GM12872 (cell line): Measurements from ENCODE around the gene SGIP1.

Experiments used
- CTCF ChIP-seq: IDR thresholded peaks from 3 replicates; pipeline ENCODE4 v1.5.1; 2011; ENCODE audit warnings: low read depth, mild to moderate bottlenecking, low read length, moderate library complexity; ENCODE audit not compliant: insufficient read depth

Gene SGIP1

GRCh38 chr1:66570196-66570595 lies 36.2 kb downstream of the SGIP1 start:
- TF ChIP-seq CTCF = no peak

GRCh38 chr1:66571789-66572188 lies 37.8 kb downstream of the SGIP1 start:
- TF ChIP-seq CTCF = no peak

- no peak for TF ChIP-seq CTCF
These were observed 41.8 kb downstream of the SGIP1 start for GRCh38 chr1:66575739-66576138.

- TF ChIP-seq CTCF = no peak
These were observed 42.7 kb downstream of the SGIP1 start for GRCh38 chr1:66576645-66577044.

- TF ChIP-seq CTCF = no peak
These were observed 44.9 kb downstream of the SGIP1 start for GRCh38 chr1:66578841-66579240.

GRCh38 chr1:66580081-66580480 lies 46.1 kb downstream of the SGIP1 start:
- no peak for TF ChIP-seq CTCF

- TF ChIP-seq CTCF = no peak
These were observed 49.1 kb downstream of the SGIP1 start for GRCh38 chr1:66583021-66583420.

GRCh38 chr1:66585002-66585401 lies 51.0 kb downstream of the SGIP1 start:
- TF ChIP-seq CTCF = no peak
